Fibroblast of gingiva (primary cell): ENCODE data around the gene AUTS2.
"Not testable (repeated sequence)": the region's sequence is repeated elsewhere in the genome, so short reads cannot be mapped to it uniquely, and the experiment has no call there.

ENCODE experiments used
- DNase-seq: peaks from one replicate; pipeline ENCODE4 v3.0.0-alpha.2; 2011; ENCODE audit warnings: low read depth

AUTS2 gene

DNA sequence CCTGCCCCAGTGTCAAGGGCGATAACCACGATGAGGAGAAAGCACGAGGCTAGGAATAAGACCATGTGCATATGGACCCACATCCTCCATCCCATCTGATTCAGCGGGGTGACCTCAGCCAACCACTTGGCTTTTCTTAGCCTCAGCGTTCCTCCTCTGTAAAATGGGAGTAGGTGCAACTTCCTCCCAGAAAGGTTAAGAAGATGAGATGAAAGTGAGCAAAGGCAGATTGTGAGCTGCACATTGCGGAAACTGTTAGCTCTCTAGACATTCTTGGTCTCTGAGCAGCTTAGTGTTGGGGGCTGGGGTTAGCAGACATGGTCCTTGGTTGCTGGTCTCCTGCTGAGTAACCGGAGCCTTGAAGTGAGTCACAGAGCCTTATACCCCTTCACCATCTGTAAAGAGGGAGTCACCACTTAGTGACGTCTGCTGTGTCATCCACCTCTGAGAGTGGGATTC, 1036.4 kb downstream of the AUTS2 start:
- no peak for DNase-seq

GRCh38 chr7:70635633-70636032, 1037.4 kb downstream of the AUTS2 start:
- no peak for DNase-seq

DNA sequence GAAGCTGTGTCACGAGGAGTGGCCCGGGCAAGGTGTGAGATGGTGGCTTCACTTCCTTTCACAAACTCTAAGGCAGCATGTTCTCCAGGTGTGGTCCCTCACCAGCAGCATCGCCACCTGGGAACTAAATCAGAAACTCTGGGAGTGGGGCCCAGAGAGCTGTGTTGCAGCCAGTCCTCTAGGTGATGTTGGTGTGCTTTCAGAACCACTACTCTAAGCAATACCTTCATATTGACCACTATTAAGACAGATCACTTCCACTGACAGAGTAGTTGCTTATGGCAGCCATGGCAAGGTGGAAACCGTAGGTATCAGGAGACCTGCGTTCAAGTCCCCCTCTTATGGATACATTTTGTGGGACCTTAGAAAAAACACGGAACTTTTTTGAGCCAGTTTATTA, 1037.9 kb downstream of the AUTS2 start:
- no peak for DNase-seq

- no peak for DNase-seq
Measured at GRCh38 chr7:70637726-70638125, 1039.5 kb downstream of the AUTS2 start.

GRCh38 chr7:70638158-70639107, 1040.2 kb downstream of the AUTS2 start:
- DNase-seq, result no peak

DNA sequence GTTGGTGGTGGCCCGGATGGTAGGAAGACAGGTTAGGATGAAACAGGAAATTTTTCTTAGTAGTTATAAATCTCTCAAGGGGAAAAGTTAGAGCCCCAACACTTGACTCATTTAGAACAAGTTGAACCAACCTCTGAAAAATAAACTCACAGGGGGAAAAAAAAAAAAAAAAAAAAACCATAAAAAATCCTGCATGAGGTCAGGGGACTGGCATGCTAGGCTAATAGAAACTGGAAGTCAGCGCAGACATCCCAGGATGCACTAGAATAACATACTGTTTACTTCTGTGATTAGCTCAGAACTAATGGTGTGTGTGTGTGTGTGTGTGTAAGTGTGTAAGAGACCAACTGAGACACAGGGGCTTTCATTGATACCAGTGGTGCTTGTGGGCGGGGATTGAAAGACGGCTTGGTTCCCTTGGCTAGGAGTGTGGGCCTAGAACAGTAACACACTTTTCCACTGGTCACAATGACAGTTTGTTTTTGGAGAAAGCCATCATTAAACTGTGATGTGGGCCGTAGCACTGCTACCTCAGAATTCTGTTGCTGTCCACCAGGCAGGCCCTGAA, 1042.1 kb downstream of the AUTS2 start:
- DNase-seq, result no peak

GRCh38 chr7:70641882-70642281, 1043.6 kb downstream of the AUTS2 start:
- DNase-seq, result no peak

DNA sequence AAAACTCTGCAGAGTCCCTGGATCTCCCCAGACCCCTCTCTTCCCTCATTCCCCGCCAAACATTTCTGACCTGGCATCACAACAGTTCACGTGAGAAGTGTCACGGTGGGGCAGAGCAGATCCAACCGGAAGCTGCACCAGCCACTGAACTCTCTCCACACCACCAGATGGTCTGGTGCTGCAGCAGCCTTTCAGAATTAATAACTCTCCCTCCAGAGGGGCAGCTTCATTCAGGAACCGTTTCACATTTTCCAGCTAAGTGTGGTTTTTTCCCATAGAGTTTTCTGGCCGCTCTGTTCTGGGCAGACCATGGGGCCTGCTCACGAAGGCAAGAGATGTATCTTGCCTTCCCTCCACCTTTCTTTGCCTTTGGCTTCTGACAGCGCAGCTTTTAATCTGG, 1047.0 kb downstream of the AUTS2 start:
- no peak for DNase-seq

DNA sequence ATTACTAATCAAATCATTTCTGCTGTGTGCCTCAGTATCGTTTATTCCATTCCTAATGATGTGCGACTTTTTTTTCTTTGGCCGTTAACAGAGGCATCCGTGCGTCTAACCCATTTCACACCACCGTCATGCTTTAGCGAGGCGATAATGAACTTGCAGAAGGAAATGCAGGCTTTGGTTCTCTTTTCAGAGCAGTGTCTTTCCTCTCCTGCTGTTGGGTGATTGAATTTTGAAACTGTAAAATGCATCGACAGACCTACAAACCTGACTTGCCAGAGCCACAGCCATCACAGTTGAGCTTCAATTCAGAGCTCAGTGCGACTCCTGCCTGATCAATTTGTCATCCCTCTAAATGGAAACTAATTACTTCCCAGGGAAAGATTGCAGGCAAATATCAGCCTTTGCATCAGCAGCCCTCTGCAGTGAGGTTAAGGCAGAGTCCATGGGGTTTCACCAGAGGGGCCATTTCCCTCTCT, 1047.6 kb downstream of the AUTS2 start:
- no peak for DNase-seq

GRCh38 chr7:70646536-70647248, 1048.4 kb downstream of the AUTS2 start:
- no peak for DNase-seq

GRCh38 chr7:70647801-70648498, 1049.7 kb downstream of the AUTS2 start:
- no peak for DNase-seq

DNA sequence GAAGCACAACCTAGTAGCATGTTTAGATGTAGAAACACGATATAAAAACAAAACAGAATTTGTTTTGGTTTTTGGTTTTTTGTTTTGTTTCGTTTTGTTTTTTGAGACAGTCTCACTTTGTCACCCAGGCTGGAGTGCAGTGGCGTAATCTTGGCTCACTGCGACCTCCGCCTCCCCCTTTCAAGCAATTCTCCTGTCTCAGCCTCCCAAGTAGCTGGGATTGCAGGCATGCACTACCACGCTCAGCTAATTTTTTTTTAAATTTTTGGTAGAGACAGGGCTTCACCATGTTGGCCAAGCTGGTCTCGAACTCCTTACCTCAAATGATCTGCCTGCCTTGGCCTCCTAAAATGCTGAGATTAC, 1050.2 kb downstream of the AUTS2 start:
- DNase-seq, result not testable (repeated sequence)

DNA sequence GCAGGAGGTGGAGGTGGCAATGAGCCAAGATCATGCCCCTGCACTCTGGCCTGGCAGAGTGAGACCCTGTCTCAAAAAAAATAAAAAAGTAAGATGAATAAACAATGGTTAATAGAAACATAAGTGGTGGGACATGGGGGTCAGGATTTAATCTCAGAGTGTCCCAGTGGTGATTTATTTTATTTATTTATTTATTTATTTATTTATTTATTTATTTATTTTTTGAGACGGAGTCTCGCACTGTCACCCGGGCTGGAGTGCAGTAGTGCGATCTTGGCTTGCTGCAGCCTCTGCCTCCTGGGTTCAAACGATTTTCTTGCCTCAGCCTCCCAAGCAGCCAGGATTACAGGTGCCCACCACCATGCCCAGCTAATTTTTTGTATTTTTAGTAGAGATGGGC, 1051.0 kb downstream of the AUTS2 start:
- DNase-seq, result no peak

- no peak for DNase-seq
Measured at GRCh38 chr7:70654146-70654545, 1055.9 kb downstream of the AUTS2 start.

DNA sequence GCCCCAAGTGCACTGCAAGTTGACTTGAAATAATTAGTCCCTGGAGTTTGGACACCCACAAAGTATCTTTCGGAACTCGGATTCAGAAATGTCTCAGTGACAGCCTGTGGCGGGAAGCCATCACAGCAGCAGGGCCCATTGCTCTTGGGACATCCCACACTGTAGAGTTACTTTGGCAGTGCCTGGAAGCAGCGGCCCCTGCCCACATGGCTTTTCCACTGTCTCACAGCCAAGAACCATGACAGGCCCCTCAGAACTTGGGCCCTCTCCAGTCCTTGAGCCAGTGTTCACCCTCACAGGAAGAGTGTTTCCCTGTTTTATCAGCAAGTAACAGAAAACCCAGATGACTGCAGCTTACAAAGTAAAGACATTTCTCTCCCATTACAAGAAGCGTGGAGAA, 1056.7 kb downstream of the AUTS2 start:
- DNase-seq, result no peak

GRCh38 chr7:70655694-70656093, 1057.4 kb downstream of the AUTS2 start:
- no peak for DNase-seq

GRCh38 chr7:70657571-70657970, 1059.3 kb downstream of the AUTS2 start:
- no peak for DNase-seq

GRCh38 chr7:70657989-70658632, 1059.8 kb downstream of the AUTS2 start:
- DNase-seq, result no peak

GRCh38 chr7:70659263-70659662, 1061.0 kb downstream of the AUTS2 start:
- no peak for DNase-seq

GRCh38 chr7:70660154-70660818, 1062.0 kb downstream of the AUTS2 start:
- DNase-seq, result no peak

GRCh38 chr7:70660819-70661191, 1062.5 kb downstream of the AUTS2 start:
- DNase-seq, result no peak
